Coronary artery (tissue), 2 donors: ENCODE data around the gene CRADD.
A peak's percentile ranks its signal among the peaks of the same experiment; 100 is the strongest.
"Not testable (repeated sequence)": the region's sequence is repeated elsewhere in the genome, so short reads cannot be mapped to it uniquely, and the experiment has no call there.

Experiments
- DNase-seq: peaks from one replicate; pipeline ENCODE4 v3.0.0-alpha.2; 2017; ENCODE audit warnings: low spot score
- H3K27ac ChIP-seq, 2 donors: fragments of 200-600 bp; sonication (generic); one replicate each; pipeline ENCODE4 v1.5.1; 2016 to 2019
- H3K4me3 ChIP-seq: fragments of 200-600 bp; sonication (generic); 2 replicates; pipeline ENCODE4 v1.5.1; 2016; ENCODE audit warnings: mild to moderate bottlenecking, moderate library complexity
- TF ChIP-seq, protein P1 (sequence below): fragments of 200-600 bp; sonication (generic); IDR thresholded peaks from one replicate; pipeline ENCODE4 v1.5.1; 2019; ENCODE audit warnings: antibody characterized with exemption

CRADD gene

DNA sequence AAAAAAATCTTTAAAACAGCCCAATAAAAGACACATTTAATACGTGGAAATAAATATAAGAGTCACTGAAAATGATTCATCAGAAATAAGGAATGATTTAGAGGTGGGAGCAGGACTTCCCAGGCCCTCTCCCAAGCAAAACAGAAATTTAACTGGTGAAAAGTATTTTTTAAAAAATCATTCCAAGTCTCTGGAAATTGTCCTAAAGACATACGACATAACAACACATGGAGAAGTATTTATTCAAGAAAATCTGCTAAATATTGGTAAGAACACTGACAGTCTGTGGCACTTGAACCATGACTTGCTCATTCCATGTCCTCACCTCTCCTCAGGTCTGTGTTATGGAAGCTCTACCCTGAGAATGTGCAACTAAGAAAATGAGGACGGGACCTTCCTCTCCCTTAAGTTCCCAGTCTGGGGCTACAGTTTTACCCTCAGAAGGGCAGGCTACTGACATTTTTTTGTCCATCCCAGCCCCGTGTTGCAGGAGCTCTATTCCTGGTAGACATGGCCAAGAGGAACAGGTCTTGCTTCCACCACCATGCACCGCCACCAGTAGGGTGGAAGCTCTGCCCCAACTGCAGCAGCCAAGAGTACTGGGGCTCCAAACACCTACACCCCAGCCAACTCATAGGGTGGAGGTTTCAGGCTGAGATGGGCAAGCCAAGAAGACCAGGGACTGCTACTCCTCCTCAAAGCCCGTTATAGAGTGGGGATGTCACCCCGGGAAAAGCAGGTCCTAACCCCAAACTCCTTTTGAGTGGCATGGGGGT lies 193.0 kb downstream of the CRADD start:
- Histone ChIP-seq H3K27ac (peak overlapping the region; percentile 16 to 76), H3K4me3 (no peak overlapping the region)
- DNase-seq = no peak
- TF ChIP-seq, protein P1, sequence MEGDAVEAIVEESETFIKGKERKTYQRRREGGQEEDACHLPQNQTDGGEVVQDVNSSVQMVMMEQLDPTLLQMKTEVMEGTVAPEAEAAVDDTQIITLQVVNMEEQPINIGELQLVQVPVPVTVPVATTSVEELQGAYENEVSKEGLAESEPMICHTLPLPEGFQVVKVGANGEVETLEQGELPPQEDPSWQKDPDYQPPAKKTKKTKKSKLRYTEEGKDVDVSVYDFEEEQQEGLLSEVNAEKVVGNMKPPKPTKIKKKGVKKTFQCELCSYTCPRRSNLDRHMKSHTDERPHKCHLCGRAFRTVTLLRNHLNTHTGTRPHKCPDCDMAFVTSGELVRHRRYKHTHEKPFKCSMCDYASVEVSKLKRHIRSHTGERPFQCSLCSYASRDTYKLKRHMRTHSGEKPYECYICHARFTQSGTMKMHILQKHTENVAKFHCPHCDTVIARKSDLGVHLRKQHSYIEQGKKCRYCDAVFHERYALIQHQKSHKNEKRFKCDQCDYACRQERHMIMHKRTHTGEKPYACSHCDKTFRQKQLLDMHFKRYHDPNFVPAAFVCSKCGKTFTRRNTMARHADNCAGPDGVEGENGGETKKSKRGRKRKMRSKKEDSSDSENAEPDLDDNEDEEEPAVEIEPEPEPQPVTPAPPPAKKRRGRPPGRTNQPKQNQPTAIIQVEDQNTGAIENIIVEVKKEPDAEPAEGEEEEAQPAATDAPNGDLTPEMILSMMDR = no peak

GRCh38 chr12:93871566-93871965 lies 194.4 kb downstream of the CRADD start:
- H3K4me3 ChIP-seq, DNase-seq, H3K27ac ChIP-seq: not testable (repeated sequence)

DNA sequence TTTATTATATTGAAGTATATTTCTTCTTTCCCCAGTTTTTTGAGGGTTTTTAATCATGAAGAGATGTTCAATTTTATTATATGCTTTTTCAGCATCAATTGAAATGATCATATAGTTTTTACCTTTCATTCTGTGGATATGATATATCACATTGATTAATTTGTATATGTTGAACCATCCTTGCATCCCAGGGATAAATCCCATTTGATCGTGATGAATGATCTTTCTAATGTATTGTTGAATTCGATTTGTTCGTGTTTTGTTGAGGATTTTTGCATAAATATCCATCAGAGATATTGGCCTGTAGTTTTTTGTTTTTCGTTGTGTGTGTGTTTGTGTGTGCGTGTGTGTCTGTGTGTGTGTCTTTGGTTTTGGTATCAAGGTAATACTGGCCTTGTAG lies 196.4 kb downstream of the CRADD start:
- TF ChIP-seq, protein P1 = no peak
- H3K4me3 ChIP-seq = no peak overlapping the region
- H3K27ac ChIP-seq = no peak overlapping the region
- DNase-seq = no peak

- no peak overlapping the region for H3K4me3 ChIP-seq
- DNase-seq = no peak
- TF ChIP-seq, protein P1 = no peak
- H3K27ac ChIP-seq = no peak overlapping the region
These were observed 198.0 kb downstream of the CRADD start for GRCh38 chr12:93875157-93875556.

DNA sequence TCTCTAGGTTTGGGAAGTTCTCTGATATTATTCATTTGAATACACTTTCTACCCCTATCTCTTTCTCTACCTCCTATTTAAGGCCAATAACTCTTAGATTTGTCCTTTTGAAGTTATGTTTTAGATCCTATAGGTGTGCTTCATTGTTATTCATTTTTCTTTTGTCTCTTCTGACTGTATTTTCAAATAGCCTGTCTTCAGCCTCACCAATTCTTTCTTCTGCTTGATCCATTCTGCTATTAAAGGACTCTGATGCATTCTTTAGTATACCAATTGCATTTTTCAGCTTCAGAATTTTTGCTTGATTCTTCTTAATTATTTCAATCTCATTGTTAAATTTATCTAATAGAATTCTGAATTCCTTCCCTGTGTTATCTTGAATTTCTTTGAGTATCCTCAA lies 199.2 kb downstream of the CRADD start:
- DNase-seq = no peak
- no peak overlapping the region for H3K27ac ChIP-seq
- no peak overlapping the region for H3K4me3 ChIP-seq
- TF ChIP-seq, protein P1 = no peak

GRCh38 chr12:93877446-93877845 lies 200.3 kb downstream of the CRADD start:
- no peak overlapping the region for H3K27ac ChIP-seq
- TF ChIP-seq, protein P1 = no peak
- DNase-seq = no peak
- H3K4me3 ChIP-seq = no peak overlapping the region

DNA sequence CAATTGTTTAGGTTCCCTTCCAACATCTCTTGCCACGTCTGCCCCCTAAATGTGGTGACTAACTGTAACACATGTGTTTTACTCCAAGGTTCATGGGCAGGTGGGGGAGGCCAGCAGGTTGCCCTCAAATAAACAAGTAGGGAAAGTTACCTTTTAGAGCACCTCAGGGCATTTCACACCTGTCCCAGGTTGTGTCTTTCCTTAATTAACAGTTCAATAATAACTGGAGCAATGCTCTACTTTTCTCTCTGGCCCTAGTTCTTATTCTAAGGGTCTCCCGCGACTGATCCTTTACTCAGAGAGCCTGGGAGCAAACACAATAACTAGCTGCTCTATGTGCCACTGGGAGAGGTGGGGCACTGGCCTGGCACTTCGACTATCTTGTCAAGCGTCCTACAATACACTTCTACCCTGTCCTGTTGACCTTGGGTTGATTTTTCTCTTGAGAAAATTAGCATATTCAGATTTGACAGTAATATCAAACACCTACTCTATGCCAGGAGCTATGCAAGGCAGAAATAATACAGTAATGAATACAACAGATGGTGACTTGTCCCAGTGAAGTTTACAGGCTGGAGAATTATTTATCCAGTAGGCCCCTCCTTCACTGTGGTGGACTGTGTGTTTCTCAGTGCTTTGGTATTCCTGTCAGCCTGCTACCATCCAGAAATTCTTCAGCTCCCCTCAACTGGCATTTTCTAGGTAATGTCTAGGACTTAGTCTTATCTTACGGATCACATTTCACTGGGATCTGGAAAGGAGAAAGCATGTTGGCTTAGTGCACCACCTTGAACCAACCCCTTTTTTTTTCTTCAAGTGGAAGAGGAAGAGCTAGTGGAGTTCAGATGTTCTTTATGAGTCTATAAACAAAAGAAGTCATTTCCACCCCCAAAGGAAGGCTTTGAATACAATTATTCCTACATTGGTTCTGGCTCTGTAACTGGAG lies 202.6 kb downstream of the CRADD start:
- Histone ChIP-seq H3K27ac (no peak overlapping the region), H3K4me3 (no peak overlapping the region)
- TF ChIP-seq, protein P1 = no peak
- DNase-seq = no peak
